A673 (cell line): ENCODE measurements around the gene ODAD3. TPM values are rescaled to one million over a fixed set of nuclear protein-coding genes. Genes with fewer than 3 reads are reported as not detected.
A peak's percentile ranks its signal among the peaks of the same experiment; 100 is the strongest.

Source experiments
- BruUV-seq: library from RNA; stranded (reverse); fragments of 400-500 nt; replicated peaks from 2 replicates; lab custom pipeline; 2021; lab: Mats Ljungman, UMichigan
- CTCF ChIA-PET: fragments of 300-600 bp; sonication (Branson Sonifier 250); formaldehyde crosslinking; loops from one replicate; lab custom pipeline; 2022; ENCODE audit warnings: antibody characterized with exemption; lab: Charles Lee
- POLR2A ChIA-PET: fragments of 300-600 bp; sonication (Branson Sonifier 250); formaldehyde crosslinking; loops from one replicate; lab custom pipeline; 2022; ENCODE audit warnings: antibody characterized with exemption; ENCODE audit not compliant: low non-redundant PET; lab: Charles Lee
- DNase-seq: peaks from one replicate; pipeline ENCODE4 v3.0.0-alpha.2; 2015; ENCODE audit warnings: low spot score
- H3K27ac ChIP-seq: fragments of 200-600 bp; sonication (generic); 2 replicates; pipeline ENCODE4 v1.5.1; 2016; ENCODE audit warnings: mixed run types, low read depth, mild to moderate bottlenecking, mixed read lengths, antibody characterized with exemption, low read length; ENCODE audit not compliant: poor library complexity, severe bottlenecking
- H3K27me3 ChIP-seq: fragments of 200-600 bp; sonication (generic); replicated peaks from 2 replicates; pipeline ENCODE4 v1.6.1; 2017; ENCODE audit warnings: mixed run types, low read depth, mild to moderate bottlenecking, mixed read lengths, antibody characterized with exemption, low read length; ENCODE audit not compliant: insufficient read depth, poor library complexity
- H3K36me3 ChIP-seq: fragments of 200-600 bp; sonication (generic); 2 replicates; pipeline ENCODE4 v1.6.1; 2016; ENCODE audit warnings: mixed run types, mild to moderate bottlenecking, mixed read lengths, antibody characterized with exemption, low read length; ENCODE audit not compliant: insufficient read depth, poor library complexity, severe bottlenecking
- H3K4me1 ChIP-seq: fragments of 200-600 bp; sonication (generic); 2 replicates; pipeline ENCODE4 v1.6.1; 2017; ENCODE audit warnings: mixed run types, mild to moderate bottlenecking, mixed read lengths, antibody characterized with exemption, low read length; ENCODE audit not compliant: insufficient read depth, poor library complexity, severe bottlenecking
- H3K4me3 ChIP-seq: fragments of 200-600 bp; sonication (generic); 2 replicates; pipeline ENCODE4 v1.5.1; 2016; ENCODE audit warnings: low read depth, mixed run types, mild to moderate bottlenecking, mixed read lengths, low read length; ENCODE audit not compliant: poor library complexity, severe bottlenecking
- H3K9me3 ChIP-seq: fragments of 200-600 bp; sonication (generic); 2 replicates; pipeline ENCODE4 v1.6.1; 2016; ENCODE audit warnings: mixed run types, low read depth, mild to moderate bottlenecking, mixed read lengths, antibody characterized with exemption, low read length; ENCODE audit not compliant: poor library complexity, severe bottlenecking
- EZH2 ChIP-seq: fragments of 200-600 bp; sonication (generic); IDR thresholded peaks from 2 replicates; pipeline ENCODE4 v1.6.1; 2017; ENCODE audit warnings: borderline replicate concordance, low read depth, mild to moderate bottlenecking, mixed read lengths, antibody characterized with exemption, low read length; ENCODE audit not compliant: poor library complexity, severe bottlenecking
- intact Hi-C: fragments of 100-400 bp; cut with micrococcal nuclease; formaldehyde crosslinking; loops from one replicate; pipeline ENCODE4 v1.10.0; 2022; ENCODE audit not compliant: unreplicated experiment
- total RNA-seq: library from RNA; stranded (reverse); gene quantifications from 2 replicates; pipeline ENCODE4 v1.2.3, GENCODE V29; 2021
- TF ChIP-seq, protein P1 (sequence below): fragments of 300-800, 200-600 bp; sonication (generic); conservative IDR thresholded peaks from 2 replicates; pipeline ENCODE4 v1.5.1; 2017; ENCODE audit warnings: low read depth, mild to moderate bottlenecking, antibody characterized with exemption, low read length, moderate library complexity, mixed read lengths

ODAD3 gene
- total RNA-seq, 1 experiment from 2014 or later, result 0.39 TPM

GRCh38 chr19:11479898-11480714 lies 45.2 kb upstream of the ODAD3 start:
- no peak overlapping the region for H3K27ac ChIP-seq
- peaks cover 21% of the 10 kb centered on the region for H3K4me1 ChIP-seq
- intact Hi-C loops, result no loop called here
- no peak for DNase-seq
- no peaks in the 10 kb centered on the region for H3K36me3 ChIP-seq
- peaks cover 21% of the 10 kb centered on the region for H3K27me3 ChIP-seq
- H3K4me3 ChIP-seq, result peak overlapping the region; percentile 44
- BruUV-seq, result no TSS peak
- peak; percentile 53 for TF ChIP-seq EZH2
- TF ChIP-seq, protein P1, sequence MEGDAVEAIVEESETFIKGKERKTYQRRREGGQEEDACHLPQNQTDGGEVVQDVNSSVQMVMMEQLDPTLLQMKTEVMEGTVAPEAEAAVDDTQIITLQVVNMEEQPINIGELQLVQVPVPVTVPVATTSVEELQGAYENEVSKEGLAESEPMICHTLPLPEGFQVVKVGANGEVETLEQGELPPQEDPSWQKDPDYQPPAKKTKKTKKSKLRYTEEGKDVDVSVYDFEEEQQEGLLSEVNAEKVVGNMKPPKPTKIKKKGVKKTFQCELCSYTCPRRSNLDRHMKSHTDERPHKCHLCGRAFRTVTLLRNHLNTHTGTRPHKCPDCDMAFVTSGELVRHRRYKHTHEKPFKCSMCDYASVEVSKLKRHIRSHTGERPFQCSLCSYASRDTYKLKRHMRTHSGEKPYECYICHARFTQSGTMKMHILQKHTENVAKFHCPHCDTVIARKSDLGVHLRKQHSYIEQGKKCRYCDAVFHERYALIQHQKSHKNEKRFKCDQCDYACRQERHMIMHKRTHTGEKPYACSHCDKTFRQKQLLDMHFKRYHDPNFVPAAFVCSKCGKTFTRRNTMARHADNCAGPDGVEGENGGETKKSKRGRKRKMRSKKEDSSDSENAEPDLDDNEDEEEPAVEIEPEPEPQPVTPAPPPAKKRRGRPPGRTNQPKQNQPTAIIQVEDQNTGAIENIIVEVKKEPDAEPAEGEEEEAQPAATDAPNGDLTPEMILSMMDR, result no peak
- CTCF ChIA-PET, result interaction anchor here (0.7 to 1.2 kb wide), 2 partner anchors 97 to 186 kb away, joined by 3 read pairs; no protein-coding TSS in a partner anchor
- POLR2A ChIA-PET, result no interaction called here
- no peaks in the 10 kb centered on the region for H3K9me3 ChIP-seq

GRCh38 chr19:11479090-11479897 lies 44.4 kb upstream of the ODAD3 start:
- intact Hi-C loops, result no loop called here

More at GRCh38 chr19:11479090-11479897, 44.4 kb upstream of the ODAD3 start:
- no peak overlapping the region for H3K27ac ChIP-seq
- ChIA-PET CTCF (interaction anchor here (0.7 kb wide), 1 partner anchor 96 kb away, joined by 3 read pairs; no protein-coding TSS in a partner anchor), POLR2A (no interaction called here)
- no TSS peak for BruUV-seq
- H3K27me3 ChIP-seq, result peaks cover 21% of the 10 kb centered on the region
- TF ChIP-seq, protein P1, result no peak
- no peak for TF ChIP-seq EZH2
- H3K9me3 ChIP-seq, result no peaks in the 10 kb centered on the region
- peaks cover 21% of the 10 kb centered on the region for H3K4me1 ChIP-seq
- no peaks in the 10 kb centered on the region for H3K36me3 ChIP-seq
- peak overlapping the region; percentile 44 for H3K4me3 ChIP-seq
- DNase-seq, result peak; percentile 63
